Adrenal gland (tissue), 12 donors: ENCODE measurements around the gene AHI1. TPM values are rescaled to one million over a fixed set of nuclear protein-coding genes. Genes with fewer than 3 reads are reported as not detected.

Experiments used
- DNase-seq, 7 donors: peaks; one replicate each; pipeline ENCODE4 v3.0.0-alpha.2; 2019 to 2020
- H3K27ac ChIP-seq, 5 donors: fragments of 200-600 bp; sonication (generic) in 4 of 5; 1 replicate in 3 of 5; 2 replicates in 2 of 5; pipeline versions ENCODE4 v1.5.1 to v1.8.0; 2016 to 2020; ENCODE audit warnings: mild to moderate bottlenecking in 1 of 5
- H3K27me3 ChIP-seq: fragments of 200-600 bp; 2 replicates; pipeline ENCODE4 v1.8.0; 2021
- H3K36me3 ChIP-seq, 2 donors: fragments of 200-600 bp; replicated peaks in 1 of 2; 1 replicate in 1 of 2; 2 replicates in 1 of 2; pipeline versions ENCODE4 v1.5.1 to v1.8.0; 2018 to 2022
- H3K4me1 ChIP-seq, 2 donors: fragments of 200-600 bp; replicated peaks in 1 of 2; 1 replicate in 1 of 2; 2 replicates in 1 of 2; pipeline versions ENCODE4 v1.5.1 to v1.8.0; 2018 to 2021
- H3K4me3 ChIP-seq, 4 donors: fragments of 200-600 bp; sonication (generic) in 3 of 4; one replicate each; pipeline ENCODE4 v1.5.1; 2016 to 2018
- H3K9me3 ChIP-seq, 3 donors: fragments of 200-600 bp; sonication (generic) in 1 of 3; replicated peaks in 1 of 3; 1 replicate in 2 of 3; 2 replicates in 1 of 3; pipeline versions ENCODE4 v1.5.1 to v1.8.0; 2016 to 2021
- POLR2A ChIP-seq, 2 donors: fragments of 450-650 bp; IDR thresholded peaks; one replicate each; pipeline ENCODE4 v1.6.1; 2017; ENCODE audit warnings: antibody characterized with exemption in 2 of 2, mild to moderate bottlenecking in 2 of 2, moderate library complexity in 1 of 2
- WGBS, 4 donors: extraction: QIAGEN DNeasy Blood & Tissue Kit in 2 of 4; methylation state at CpG; one replicate each; pipeline versions ENCODE4 v1.1.5 to v1.1.7; 2013 to 2017; 5-methylcytosine and 5-hydroxymethylcytosine counted together
- intact Hi-C, 2 donors: fragments of 100-400 bp; cut with DNase I; formaldehyde crosslinking; loops; one replicate each; pipeline versions ENCODE4 v1.14.1 to v1.15.0; 2022 to 2023
- polyA plus RNA-seq, 3 donors: library from polyadenylated mRNA; stranded (reverse); fragments of 200-250 nt in 2 of 3; fragments of 350-450 nt in 1 of 3; fragmentation: Illumina TruSeq in 1 of 3; extraction: RNeasy Lipid Tissue Mini Kit (QIAGEN cat#74804) in 1 of 3; gene quantifications; one replicate each; pipeline ENCODE4 v1.2.3, GENCODE V29; 2013 to 2014
- total RNA-seq, 9 donors: library from RNA; depleted of rRNA in 4 of 9; stranded (reverse); fragments of >200 nt in 4 of 9; fragments of 120-200 nt in 1 of 9; fragmentation: NEBNext Ultra II Directional in 1 of 9; extraction: Animal tissue kit (Norgen Biotek cat#: 25700) in 1 of 9; gene quantifications; one replicate each; pipeline versions ENCODE4 v1.1.0 to v1.2.4, GENCODE V29; 2013 to 2023
- TF ChIP-seq, protein P1 (sequence below), 6 experiments: fragments of 450-650 bp in 4 of 6; fragments of 200-600 bp in 2 of 6; sonication (generic) in 1 of 6; IDR thresholded peaks; 1 replicate in 5 of 6; 2 replicates in 1 of 6; pipeline versions ENCODE4 v1.5.1 to v1.8.0; 2016 to 2021; ENCODE audit warnings: antibody characterized with exemption in 6 of 6, mild to moderate bottlenecking in 2 of 6, moderate library complexity in 1 of 6
- donor health status: healthy with polysubstance abuse.
- donor health status: Bipolar disorder and iron deficiency.
- donor health status: DM: yes; HTN: yes; CAD: no.
- donor health status: DM: no; HTN: no; CAD: no.
- donor health status: DM: no; HTN: no; CAD: no.
- donor health status: DM: yes; HTN: yes; CAD: no.

AHI1 gene
- total and polyA plus RNA-seq, 12 donors, result 9.2 to 68.7 (median 35.4) TPM

DNA sequence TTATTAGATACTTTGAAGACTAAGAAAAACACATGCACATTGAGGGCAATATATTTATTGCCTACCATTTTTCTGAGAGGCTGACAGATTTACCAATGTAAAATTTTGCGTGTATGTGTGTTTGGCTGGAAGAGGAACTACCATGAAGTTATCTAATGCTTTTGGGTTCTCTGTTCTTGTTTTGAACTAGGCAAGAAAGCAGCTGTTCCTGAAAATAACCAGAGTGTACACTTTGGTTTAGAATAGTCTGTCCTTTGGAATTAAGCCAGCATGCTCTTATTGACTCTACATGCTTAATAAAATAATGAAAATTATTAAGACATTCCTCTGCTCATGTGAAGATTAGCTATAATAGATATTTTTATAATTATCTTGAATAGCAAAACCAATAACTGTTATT, 187.2 kb downstream of the AHI1 start:
- no peak for DNase-seq
- Histone ChIP-seq H3K27me3 (no peaks in the 10 kb centered on the region), H3K4me3 (no peak overlapping the region), H3K9me3 (no peaks in the 10 kb centered on the region), H3K27ac (no peak overlapping the region), H3K36me3 (no peaks in the 10 kb centered on the region), H3K4me1 (no peaks in the 10 kb centered on the region)
- intact Hi-C loops, result no loop called here
- 47 to 68% (median 61%) methylated on average over 1 of the region's 1 CpG for WGBS, 4 donors
- TF ChIP-seq, protein P1, sequence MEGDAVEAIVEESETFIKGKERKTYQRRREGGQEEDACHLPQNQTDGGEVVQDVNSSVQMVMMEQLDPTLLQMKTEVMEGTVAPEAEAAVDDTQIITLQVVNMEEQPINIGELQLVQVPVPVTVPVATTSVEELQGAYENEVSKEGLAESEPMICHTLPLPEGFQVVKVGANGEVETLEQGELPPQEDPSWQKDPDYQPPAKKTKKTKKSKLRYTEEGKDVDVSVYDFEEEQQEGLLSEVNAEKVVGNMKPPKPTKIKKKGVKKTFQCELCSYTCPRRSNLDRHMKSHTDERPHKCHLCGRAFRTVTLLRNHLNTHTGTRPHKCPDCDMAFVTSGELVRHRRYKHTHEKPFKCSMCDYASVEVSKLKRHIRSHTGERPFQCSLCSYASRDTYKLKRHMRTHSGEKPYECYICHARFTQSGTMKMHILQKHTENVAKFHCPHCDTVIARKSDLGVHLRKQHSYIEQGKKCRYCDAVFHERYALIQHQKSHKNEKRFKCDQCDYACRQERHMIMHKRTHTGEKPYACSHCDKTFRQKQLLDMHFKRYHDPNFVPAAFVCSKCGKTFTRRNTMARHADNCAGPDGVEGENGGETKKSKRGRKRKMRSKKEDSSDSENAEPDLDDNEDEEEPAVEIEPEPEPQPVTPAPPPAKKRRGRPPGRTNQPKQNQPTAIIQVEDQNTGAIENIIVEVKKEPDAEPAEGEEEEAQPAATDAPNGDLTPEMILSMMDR (IDR thresholded peaks at IDR 0.05), result no peak
- TF ChIP-seq POLR2A (IDR thresholded peaks at IDR 0.05), result no peak

DNA sequence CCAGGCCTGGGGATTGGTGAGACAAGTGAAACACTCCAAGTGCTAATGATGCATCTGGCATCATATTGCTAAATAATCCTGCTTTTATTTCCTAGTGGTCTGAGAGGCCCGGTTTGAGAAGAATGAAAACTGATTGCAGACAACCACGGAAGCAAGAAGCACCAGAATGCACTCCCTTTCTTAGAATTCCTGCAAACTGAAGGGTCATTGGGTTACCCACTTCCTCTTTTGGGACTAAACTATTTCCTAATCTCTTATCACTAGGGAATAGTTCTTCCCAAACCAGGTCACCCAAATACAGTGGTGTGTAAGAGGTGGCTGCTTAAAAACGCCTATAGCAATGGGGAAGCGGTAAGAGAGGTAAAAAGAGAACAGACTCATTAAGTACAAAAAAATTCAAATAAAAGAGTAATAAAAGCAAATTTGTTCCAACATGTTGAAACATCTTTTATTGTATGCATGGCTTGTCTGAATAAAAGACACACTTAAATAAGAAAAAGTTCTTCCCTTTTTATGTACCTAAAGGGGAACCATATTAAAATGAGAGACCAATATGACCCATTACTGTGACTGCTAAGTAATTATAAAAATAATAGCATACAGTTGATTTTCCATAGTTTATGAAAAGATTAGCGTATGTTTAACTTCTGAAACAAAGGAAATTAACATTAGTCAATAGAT, 190.7 kb downstream of the AHI1 start:
- Histone ChIP-seq H3K27me3 (no peaks in the 10 kb centered on the region), H3K4me3 (no peak overlapping the region), H3K9me3 (no peaks in the 10 kb centered on the region), H3K4me1 (no peaks in the 10 kb centered on the region), H3K36me3 (no peaks in the 10 kb centered on the region), H3K27ac (no peak overlapping the region)
- WGBS, 4 donors, result 80 to 84% (median 83%) methylated on average over 5 of the region's 5 CpGs
- intact Hi-C loops, result no loop called here
- DNase-seq, result no peak
- TF ChIP-seq POLR2A (IDR thresholded peaks at IDR 0.05), result no peak
- TF ChIP-seq, protein P1 (IDR thresholded peaks at IDR 0.05), result no peak

DNA sequence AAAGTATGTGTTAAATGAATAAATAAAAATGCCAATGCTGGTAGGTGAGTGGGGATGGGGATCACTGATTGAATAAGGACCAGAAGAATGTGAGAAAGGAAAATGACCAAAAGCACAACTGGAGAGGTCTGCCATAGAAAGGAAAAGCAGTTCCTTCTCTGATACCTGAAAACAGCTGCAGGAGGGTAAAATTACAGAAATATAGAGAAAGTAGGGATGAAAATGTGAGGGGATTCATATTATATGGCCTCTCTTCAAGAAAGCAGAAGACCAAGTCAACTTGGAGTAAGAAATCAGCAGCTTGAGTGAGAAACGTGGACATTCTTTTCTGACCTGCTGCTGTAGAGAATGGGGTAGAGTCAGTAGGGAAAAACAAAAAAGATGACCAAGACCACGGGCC, 191.4 kb downstream of the AHI1 start:
- TF ChIP-seq, protein P1 (IDR thresholded peaks at IDR 0.05), result no peak
- no peak for TF ChIP-seq POLR2A (IDR thresholded peaks at IDR 0.05)
- 83 to 93% (median 89%) methylated on average over 2 of the region's 2 CpGs for WGBS, 4 donors
- no peaks in the 10 kb centered on the region for H3K27me3 ChIP-seq
- no peaks in the 10 kb centered on the region for H3K36me3 ChIP-seq
- intact Hi-C loops, result no loop called here
- H3K9me3 ChIP-seq, result no peaks in the 10 kb centered on the region
- DNase-seq, result no peak
- H3K27ac ChIP-seq, result no peak overlapping the region
- H3K4me1 ChIP-seq, result no peaks in the 10 kb centered on the region
- H3K4me3 ChIP-seq, result no peak overlapping the region

DNA sequence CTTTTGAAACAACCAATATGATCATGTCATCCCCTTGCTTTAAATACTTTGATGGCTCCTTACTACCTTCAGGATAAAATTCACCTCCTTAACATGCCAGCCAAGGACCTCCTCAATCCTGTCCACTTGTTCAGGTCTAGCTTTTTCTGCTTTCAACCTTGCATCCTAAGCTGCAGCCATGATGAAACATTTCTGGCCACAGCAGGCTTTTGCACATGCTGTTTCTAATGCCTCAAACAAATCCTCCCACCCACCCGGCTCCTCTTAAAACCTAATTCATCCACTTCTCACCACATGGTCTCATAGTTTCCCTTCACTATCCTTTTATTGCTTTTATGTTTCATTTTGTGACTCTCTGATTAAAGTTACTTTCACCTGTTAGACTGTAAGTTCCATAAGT, 191.9 kb downstream of the AHI1 start:
- TF ChIP-seq POLR2A (IDR thresholded peaks at IDR 0.05), result no peak
- TF ChIP-seq, protein P1 (IDR thresholded peaks at IDR 0.05), result no peak
- H3K36me3 ChIP-seq, result no peaks in the 10 kb centered on the region
- no peaks in the 10 kb centered on the region for H3K4me1 ChIP-seq
- H3K4me3 ChIP-seq, result no peak overlapping the region
- H3K27me3 ChIP-seq, result no peaks in the 10 kb centered on the region
- WGBS, 4 donors, result 90 to 95% (median 92%) methylated on average over 1 of the region's 1 CpG
- H3K27ac ChIP-seq, result no peak overlapping the region
- intact Hi-C loops, result no loop called here
- no peak for DNase-seq
- H3K9me3 ChIP-seq, result no peaks in the 10 kb centered on the region
